HG03097 (cell line): Measurements from ENCODE around the gene SAXO1.

Source experiments
- ATAC-seq: cut with Tn5 transposase; IDR thresholded peaks from one replicate; pipeline ENCODE4 v1.9.1; 2021; ENCODE audit not compliant: unreplicated experiment, low FRiP score

The SAXO1 gene

DNA sequence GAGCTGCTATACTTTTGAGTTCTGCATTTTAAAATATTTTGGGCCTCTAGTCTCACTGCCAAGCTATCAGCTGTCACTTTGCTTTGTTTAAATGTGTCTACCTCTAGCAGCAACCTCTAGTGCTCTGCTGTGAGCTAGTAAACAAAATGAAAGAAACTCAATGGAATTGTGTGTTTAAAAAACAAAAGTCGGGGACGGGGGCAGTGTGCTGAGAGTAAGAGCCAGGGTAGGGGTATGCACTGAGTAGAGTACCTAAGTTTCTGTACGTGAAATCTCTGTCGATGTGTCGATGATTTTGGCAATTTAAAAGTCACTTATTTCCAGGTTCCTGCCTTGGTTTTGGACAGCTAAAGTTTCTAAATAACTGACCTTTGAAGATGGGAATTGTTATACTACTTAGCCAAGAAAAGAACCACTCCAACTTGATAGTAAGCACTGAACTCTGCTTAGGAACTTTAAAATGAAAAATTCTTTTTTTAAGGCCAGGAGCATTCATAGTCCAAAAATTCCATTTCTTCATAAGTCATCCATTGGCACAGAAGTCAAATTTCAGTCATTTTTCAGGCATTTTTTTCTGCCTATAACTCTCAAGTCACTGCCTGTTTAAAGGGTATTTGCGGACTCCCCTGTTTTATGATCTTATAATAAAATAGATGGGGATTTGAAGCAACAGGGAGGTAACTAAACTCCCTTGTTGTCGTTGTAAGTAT is 111.5 kb downstream of the SAXO1 start:
- ATAC-seq, result no peak

DNA sequence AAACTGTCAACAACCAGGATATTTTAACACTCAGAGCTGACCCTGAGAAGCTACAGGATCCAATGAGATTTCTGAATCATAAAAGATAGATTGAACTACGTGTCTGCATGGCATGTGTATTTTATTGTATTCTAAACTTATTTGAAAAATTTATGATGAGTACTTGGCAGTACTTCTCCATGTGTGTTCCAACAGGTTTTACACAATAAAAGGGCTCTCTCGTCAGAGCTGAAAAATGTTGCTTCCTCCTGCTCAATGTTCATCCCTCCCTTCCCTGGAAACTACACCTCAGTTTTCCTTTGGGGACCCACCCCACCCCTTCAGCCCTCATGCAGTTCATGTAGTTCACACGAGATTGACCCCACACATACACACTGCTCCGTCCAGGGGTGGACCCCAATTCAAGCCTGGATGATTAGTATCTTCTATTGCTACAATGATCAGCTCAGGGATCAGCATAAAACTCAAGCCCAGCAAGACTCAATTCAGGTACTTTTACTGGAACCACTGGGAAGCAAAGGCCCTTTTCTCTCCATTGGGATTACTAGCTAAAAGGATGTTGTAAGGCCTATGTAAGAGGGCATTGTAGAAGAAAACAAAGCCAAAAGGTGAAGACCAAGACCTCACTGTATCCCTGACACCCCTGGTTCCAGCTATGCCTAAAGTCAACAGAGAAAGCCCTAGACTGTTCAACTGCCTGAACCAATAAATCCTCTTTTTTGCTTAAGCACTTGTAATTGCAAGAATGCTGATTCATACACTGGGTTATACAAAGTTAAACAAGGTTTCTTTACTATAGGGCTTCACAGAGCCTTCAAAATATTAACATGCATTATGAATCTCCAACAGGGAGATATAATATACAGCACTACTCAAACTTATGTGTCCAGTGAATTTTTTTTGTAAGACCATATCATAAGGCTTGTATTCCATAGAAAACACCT is 112.6 kb downstream of the SAXO1 start:
- no peak for ATAC-seq

DNA sequence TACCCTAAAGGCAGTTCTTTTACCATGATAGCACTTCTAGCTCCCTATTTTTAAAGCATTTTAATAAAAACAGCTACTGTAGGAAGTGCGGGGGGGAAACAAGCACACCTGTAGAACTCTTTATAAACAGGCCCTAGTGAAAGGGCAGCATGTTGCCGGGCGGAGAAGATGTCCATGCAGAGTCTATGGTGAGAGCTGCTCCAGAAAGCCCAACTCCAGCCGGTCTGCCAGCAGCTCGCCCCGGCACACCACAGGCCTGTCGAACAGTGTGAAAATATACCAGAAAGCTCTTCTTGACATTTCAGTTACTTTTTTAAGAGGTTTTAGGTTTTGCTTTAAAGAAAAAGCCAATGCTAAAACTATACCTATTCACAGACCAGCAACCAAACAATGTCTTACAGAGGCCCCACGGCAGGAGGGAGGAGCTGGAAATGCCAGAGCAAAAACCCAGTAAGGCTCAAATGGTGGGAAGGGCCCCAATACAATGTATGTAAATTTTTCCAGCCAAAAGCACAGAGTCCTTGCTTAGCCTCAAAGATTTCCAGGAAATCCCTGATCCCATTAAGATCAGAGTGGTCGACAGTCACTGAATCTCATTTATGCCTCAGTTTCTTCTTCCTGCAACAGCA is 121.2 kb downstream of the SAXO1 start:
- ATAC-seq, result no peak

DNA sequence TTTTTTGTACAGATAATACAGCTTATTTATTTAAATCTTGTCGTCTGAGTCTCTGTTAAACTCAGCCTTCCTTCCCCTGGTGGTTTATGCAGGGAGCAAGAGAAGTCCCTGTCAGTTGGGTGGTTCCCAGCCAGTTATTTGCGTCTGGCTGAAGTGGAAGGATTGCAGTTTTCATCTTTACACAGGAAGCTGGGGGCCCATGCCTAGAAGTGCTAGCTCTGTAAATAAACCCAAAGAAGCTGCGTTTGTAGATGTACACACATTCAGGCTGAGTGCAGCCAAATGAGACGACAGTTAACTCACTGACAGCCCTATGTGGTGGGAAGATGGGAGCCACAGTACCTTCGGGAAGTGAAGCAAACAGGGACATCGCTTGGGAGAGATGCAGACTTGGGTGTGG is 122.1 kb downstream of the SAXO1 start:
- ATAC-seq, result no peak

DNA sequence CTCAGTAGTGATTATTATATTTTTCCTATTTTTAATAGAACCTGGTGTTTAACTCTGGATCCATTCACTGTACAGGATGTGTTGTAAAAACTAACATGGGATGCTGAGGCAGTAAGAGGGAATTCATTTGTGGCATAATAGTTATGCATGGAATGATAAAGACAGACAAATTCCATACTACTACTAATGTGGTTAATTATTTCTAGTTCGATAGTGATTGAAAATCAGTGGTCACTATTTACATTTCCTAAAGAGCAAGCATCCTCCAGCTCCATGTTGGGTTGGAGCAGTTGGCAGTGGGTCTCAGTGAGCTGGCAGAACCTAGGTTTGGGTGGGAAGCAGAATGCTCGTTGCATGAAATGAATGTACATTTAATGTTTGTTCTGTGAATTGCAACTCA is 122.6 kb downstream of the SAXO1 start:
- no peak for ATAC-seq

DNA sequence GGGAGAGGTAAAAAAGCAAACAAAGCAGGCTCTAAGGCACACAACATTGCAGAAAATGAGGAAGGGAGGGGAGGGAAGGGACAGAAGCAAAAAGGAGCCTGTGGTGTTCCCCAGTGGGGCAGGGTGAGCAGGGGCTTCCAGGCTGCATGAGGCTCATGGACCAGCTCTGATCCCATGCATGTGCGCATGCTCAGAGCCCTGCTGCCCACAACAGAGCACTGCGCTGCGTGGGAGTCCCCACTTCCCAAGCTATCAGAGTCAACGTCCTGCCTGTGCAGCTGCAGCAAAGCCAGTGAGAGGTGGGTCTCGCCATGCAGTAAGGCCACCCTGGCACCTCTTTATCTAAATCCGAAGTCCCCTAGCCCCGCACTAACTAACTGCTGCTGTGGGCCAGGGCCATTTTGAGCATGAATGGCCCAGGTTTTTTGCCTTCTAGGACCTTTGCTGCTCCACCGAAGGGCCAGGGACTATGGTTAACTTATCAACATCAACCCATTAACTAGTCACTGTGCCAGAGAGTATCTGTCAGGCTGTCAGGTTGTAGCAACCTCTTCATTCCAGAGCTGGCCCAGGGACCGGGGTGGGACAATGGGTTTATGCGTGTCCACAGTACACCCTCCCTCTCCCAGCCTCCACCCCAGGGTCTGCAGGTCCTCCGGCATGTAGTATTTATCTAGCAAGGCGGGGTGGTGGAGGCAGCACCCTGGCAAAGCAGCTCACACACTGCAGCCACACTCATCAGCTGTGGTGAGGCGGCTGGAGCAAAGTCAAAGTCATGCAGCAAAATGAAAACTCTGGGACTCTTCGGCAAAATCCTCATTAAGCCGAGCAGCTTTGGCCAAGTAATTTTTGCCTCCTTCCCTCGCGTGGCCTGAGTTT is 123.6 kb downstream of the SAXO1 start:
- ATAC-seq, result no peak

DNA sequence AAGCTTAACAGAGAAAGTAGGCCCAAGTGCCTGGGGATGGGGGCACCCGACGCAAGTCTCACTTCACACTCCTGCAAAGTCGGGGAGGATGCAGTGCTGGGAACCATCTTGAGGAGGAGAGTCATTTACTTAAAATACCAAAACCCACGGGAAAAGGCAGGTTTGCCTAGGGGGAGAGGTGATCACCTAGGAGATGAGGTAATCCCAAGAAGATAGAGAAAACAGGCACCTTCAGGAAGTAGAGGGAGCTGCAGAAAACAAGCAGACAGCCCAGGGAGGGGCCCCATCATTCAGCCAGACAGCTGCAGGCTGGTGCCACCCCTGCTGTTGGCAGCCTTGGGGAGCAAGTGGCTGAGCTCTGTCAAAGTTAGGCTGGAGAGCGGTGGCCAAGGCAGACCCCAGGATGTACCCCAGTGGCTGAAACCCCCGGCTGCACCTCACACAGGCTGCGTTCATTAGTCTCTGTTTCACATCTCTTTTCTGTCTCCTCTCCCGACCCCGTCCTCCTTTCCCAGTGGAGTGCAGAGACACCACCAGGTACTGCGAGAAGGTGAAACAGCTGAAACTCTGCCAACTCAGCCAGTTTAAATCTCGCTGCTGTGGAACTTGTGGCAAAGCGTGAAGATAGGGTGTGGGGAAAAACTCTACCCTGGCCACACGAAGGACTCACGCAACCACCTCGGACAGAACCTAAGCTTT is 124.9 kb downstream of the SAXO1 start:
- no peak for ATAC-seq

DNA sequence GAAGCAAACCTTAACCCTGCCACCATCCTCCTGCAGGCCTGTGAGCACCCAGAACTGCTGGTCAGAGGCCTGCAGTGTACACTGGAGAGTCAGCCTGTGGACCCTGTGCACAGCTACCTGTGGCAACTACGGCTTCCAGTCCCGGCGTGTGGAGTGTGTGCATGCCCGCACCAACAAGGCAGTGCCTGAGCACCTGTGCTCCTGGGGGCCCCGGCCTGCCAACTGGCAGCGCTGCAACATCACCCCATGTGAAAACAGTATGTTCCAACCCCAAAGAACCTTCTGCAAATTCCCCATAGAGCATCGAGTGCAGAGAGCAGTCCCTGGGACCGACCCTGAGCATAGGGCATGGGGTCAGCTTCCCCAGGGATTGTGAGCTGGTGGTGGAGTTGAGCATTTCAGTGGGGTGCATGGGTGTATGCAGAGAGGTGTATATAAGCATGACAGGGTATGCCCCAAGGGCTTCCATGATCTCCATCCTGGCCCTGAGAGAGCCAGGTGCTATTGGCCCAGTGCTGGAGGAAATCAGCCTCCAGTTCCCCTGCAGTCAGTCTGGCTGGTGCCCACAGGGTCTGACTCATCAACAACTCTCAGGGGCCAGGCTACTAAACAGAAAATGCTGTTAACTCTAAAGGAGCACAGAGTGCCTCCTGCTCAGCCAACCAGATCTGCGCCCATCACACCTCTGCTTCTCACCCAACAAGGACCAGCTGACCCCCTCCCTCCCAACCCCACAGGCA is 126.2 kb downstream of the SAXO1 start:
- no peak for ATAC-seq

DNA sequence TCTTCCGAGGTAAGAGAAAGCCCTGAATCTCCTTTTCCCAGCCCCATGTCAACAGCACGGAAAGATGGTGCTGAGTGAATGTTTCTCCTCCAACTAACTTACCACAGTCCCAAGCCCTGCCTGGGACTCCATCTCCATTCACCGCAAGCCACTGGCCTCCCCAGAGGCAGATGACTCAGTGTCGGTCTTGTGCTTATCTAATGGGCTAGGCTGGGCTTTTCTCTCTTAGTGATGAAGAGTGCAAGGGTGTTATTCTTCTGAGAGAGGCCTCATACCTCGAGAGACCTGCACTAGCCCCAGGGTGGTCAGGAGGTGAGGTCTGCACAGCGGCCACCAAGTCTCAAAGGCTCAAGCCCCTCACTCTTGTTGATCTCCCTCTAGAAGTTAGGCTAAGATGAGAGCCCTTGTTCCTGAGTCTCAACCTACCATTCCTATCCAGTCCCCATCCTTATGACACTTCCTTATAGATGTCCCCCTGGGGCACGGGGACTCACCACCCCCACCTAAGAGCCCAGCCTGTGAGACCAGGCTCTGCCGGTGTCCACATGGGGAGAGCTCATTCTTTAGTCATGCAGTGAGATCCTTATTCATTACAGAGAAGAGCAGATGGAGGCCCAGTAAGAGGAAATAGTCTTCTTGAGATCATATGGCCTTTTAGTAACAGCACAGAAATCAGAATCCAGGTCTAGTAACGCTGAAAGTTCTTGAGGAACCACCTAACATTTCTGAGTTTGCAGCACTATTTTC is 127.0 kb downstream of the SAXO1 start:
- ATAC-seq, result no peak

DNA sequence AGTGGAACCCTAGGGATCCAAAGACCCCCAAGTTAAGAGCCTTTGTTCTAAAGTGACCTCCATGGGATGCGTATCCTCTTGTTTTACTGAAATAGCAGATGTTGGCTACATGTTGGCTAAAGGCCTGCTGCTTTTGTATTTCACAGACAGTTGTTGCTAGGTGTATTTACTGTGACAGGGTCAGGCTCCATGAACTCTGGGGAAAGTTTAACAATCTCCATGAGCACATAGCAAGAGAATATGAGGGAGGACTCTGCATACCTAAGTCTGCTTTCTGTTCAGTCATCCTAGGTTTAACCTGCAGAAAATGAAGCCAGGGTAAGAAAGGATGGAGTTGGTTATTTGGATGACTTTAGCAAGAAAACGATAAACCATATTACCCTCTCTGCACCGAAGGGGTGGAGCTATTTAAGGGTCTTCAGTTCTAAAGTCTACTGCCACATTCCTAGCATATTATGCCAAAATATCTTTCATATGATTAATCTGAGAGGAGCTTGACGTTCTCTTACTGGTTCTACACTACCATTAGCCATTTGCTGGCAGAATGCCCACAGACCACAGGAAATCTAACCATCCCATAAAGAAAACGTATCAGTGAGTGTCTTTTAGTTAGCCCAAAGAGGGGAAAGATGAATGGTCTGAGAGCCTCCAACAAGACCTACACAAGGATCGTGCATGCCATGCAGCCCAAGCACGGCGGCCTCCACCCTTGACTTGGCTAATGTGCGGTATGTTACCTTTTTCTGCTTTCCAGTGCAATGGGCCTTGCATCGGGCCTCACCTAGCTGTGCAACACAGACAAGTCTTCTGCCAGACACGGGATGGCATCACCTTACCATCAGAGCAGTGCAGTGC is 127.8 kb downstream of the SAXO1 start:
- ATAC-seq, result no peak

DNA sequence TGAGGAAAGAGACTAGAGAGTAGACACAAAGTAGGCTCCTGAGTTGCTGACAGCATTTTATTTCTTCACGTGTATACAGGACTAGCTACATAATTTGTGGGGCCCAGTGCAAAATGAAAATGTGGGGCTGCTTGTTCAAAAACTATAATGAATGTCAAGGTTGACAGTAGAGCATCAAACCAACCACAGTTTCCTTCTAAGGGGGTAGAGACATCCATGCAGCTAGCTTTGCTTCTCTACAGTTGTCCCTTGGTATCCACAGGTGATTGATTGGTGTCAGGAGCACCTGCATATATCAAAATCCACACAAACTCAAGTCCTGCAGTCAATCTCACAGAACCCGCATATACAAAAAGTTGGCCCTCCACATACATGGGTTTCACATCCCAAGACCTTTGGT is 129.6 kb downstream of the SAXO1 start:
- ATAC-seq, result no peak

DNA sequence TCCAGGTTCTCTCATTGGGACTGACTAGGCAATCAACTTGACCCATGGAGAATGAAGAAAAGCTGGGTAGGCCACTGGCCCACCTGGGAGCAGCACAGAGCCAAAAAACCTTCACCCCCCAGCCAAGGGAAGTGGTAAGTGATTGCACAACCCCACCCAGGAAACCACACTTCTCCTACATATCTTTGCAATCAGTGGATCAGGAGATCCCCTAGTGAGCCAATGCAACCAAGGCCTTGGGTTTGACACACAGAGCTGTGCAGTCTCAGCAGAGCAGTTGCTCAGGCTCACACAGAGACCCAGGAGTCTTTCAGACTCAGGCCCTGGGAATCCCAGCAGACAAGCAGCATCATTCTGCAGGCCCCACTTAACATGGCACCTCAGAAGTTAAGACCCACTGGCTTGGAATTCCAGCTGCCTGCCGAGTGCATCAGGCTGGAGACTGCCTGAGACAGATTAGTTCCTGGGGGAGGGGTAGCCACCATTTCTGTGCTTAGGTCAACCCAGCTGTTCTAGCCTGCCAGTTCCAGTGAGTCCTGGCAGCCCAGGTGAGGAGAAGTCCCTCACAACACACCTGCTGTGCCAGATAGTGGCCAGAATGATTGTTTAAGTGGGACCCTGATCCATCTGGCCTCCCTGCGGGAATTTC is 136.4 kb downstream of the SAXO1 start:
- ATAC-seq, result no peak

DNA sequence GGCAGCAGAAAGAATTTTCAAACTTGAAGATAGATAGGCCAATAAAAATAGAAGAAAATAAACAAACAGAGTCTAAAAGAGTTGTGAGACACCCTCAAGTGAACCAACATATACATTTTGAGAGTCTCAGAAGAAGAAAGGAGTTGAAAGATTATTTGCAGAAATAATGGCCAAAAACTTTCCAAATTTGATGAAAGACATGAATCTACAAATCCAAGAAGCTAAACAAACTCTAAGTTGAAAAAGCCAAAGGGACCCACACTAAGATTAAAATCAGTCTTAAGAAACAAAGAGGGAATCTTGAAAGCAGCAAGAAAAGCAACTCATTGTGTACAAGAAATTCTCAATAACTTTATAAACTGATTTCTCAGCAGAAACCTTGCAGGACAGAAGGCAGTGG is 137.0 kb downstream of the SAXO1 start:
- no peak for ATAC-seq

DNA sequence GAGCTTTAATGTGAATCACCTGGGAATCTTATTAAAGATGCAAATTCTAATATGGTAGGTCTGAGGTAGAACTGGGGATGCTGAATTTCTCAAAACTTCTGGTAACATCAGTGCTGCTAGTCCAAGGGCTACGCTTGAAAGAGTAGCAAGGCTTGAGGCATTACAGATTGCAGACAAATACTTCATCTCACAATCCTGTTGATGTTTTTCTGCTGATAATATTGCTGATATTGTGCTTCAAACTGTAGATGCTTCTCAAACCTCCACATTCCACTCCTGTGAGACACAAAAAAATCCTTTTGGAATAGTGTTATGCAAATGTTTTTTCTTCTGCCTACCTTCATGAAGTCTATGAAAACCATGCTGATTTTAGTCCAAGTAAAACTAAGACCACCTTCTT is 139.5 kb downstream of the SAXO1 start:
- no peak for ATAC-seq

DNA sequence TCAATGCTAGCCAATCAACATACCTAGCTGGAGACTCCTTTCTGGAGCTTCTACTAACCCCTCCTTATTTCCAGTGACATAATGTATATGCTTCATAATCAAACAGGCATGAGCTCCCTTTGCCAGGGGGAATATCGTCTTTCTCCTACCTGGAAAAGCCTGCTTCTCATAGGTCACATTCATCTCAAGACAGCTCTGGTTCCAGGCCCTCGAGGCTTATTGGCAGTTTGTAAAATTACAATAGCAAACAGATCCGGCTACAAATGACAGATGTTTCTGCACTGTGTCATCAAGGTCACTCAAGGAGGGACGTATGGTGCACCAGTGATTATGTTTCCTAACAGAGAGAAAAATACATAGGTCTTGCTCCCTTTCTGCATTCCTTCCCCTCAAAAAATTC is 140.0 kb downstream of the SAXO1 start:
- ATAC-seq, result no peak

DNA sequence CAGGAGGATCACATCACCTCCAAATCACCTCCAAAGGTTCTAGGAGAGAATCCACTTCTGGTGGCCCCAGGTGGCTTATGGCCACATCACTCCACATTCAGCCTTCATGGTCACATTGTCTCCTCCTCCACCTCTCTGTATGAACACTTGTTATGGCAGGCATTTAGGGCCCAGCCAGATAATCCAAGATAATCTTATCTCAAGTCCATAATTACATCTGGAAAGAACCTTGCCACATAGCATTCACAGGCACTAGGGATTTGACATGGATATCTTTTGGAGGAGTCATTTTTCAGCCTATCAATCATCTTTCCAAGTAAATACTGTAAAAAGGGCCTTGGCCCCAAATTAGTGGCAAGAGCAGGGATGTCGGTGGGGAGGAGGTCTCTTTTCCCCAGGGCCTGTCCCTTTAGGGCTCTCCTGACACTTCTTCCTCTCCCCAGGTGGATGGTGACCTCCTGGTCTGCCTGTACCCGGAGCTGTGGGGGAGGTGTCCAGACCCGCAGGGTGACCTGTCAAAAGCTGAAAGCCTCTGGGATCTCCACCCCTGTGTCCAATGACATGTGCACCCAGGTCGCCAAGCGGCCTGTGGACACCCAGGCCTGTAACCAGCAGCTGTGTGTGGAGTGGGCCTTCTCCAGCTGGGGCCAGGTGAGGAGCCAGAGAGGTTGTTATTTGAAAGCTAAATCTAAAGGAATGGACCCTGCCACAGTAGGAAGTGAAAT is 140.9 kb downstream of the SAXO1 start:
- no peak for ATAC-seq

DNA sequence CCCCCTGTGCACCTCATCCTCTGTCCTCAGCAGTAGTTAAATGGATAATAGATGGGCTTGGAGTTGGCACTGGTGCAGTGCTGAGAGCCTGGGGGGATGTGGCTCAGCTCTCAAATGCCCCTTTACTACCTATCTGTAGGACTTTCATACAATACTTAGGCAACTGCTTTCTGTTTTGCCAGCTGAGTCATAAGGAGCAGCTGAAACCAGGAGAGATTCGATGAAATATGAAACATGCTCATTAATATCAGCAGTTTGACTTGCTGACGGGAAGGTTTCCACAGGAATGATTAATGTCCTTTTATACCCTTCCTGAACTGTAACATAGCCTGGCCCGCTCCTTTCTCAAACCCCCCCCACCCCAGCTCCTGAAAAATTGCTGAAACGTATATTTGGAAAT is 142.6 kb downstream of the SAXO1 start:
- peak; percentile 92 for ATAC-seq
